ENCODE measurements around the gene LASP1NB.

Gene LASP1NB

GRCh38 chr17:38885728-38886642, 39.4 kb upstream of the LASP1NB start:
- CTCF ChIA-PET = no interaction called here
- H3K27ac ChIP-seq (ENCODE audit: low read length) = no peak overlapping the region

GRCh38 chr17:38886643-38887010, 38.8 kb upstream of the LASP1NB start:
- no peak overlapping the region for H3K27ac ChIP-seq (ENCODE audit: low read length)
- no peaks in the 10 kb centered on the region for H3K27me3 ChIP-seq (ENCODE audit: control insufficient read depth, insufficient read depth, low read length)
- in situ Hi-C loops (cut with HindIII; ENCODE audit: low pct_unique_long_range_greater_than_20kb, low sequenced_read_pairs) = no loop called here
- TF ChIP-seq SIN3A (IDR thresholded peaks at IDR 0.05; ENCODE audit: borderline replicate concordance, insufficient read depth, low read depth, low read length) = no peak
- TF ChIP-seq POLR2AphosphoS5 (IDR thresholded peaks at IDR 0.05; ENCODE audit: low read depth, low read length) = no peak
- no peak for TF ChIP-seq CTCF (IDR thresholded peaks at IDR 0.05)
- TF ChIP-seq TCF7L2 (IDR thresholded peaks at IDR 0.05; ENCODE audit: low read depth, low read length) = no peak
- TF ChIP-seq REST (IDR thresholded peaks at IDR 0.05; ENCODE audit: insufficient read depth in 1 of 2, low read depth in 2 of 2, low read length in 1 of 2) = no peak
- POLR2A ChIA-PET = no interaction called here
- H3K9me3 ChIP-seq (ENCODE audit: control insufficient read depth, insufficient read depth, low read depth, low read length) = no peaks in the 10 kb centered on the region
- H3K4me1 ChIP-seq (ENCODE audit: control insufficient read depth, insufficient read depth, low read length) = peaks cover 16% of the 10 kb centered on the region
- ATAC-seq = no peak
- H3K4me3 ChIP-seq (ENCODE audit: low read depth in 2 of 2, low read length in 2 of 2) = no peak overlapping the region
- H3K36me3 ChIP-seq (ENCODE audit: control insufficient read depth, insufficient read depth, low read length) = no peaks in the 10 kb centered on the region
- DNase-seq (ENCODE audit: low read depth, low spot score) = no peak
- BruUV-seq (replicated peaks) = no TSS peak
- intact Hi-C loops (cut with micrococcal nuclease; ENCODE audit: unreplicated experiment) = no loop called here
- CTCF ChIA-PET = no interaction called here

More at GRCh38 chr17:38885728-38886642, 39.4 kb upstream of the LASP1NB start:
- no peaks in the 10 kb centered on the region for H3K9me3 ChIP-seq (ENCODE audit: control insufficient read depth, insufficient read depth, low read depth, low read length)
- BruUV-seq (replicated peaks) = no TSS peak
- no peak overlapping the region for H3K4me3 ChIP-seq (ENCODE audit: low read depth in 2 of 2, low read length in 2 of 2)
- DNase-seq (ENCODE audit: low read depth, low spot score) (no peak), ATAC-seq (no peak)
- no peaks in the 10 kb centered on the region for H3K36me3 ChIP-seq (ENCODE audit: control insufficient read depth, insufficient read depth, low read length)
- peaks cover 22% of the 10 kb centered on the region for H3K4me1 ChIP-seq (ENCODE audit: control insufficient read depth, insufficient read depth, low read length)
- H3K27me3 ChIP-seq (ENCODE audit: control insufficient read depth, insufficient read depth, low read length) = no peaks in the 10 kb centered on the region
- in situ Hi-C loops (cut with HindIII; ENCODE audit: low pct_unique_long_range_greater_than_20kb, low sequenced_read_pairs) = no loop called here
- POLR2A ChIA-PET = no interaction called here
- intact Hi-C loops (cut with micrococcal nuclease; ENCODE audit: unreplicated experiment) = no loop called here
- TF ChIP-seq TCF7L2 (IDR thresholded peaks at IDR 0.05; ENCODE audit: low read depth, low read length) = no peak
- no peak for TF ChIP-seq REST (IDR thresholded peaks at IDR 0.05; ENCODE audit: insufficient read depth in 1 of 2, low read depth in 2 of 2, low read length in 1 of 2)
- no peak for TF ChIP-seq CTCF (IDR thresholded peaks at IDR 0.05)
- no peak for TF ChIP-seq POLR2AphosphoS5 (IDR thresholded peaks at IDR 0.05; ENCODE audit: low read depth, low read length)
- no peak for TF ChIP-seq SIN3A (IDR thresholded peaks at IDR 0.05; ENCODE audit: borderline replicate concordance, insufficient read depth, low read depth, low read length)

Data from Panc1 (cell line).